Measurements from ENCODE around the gene HPD.

DNA sequence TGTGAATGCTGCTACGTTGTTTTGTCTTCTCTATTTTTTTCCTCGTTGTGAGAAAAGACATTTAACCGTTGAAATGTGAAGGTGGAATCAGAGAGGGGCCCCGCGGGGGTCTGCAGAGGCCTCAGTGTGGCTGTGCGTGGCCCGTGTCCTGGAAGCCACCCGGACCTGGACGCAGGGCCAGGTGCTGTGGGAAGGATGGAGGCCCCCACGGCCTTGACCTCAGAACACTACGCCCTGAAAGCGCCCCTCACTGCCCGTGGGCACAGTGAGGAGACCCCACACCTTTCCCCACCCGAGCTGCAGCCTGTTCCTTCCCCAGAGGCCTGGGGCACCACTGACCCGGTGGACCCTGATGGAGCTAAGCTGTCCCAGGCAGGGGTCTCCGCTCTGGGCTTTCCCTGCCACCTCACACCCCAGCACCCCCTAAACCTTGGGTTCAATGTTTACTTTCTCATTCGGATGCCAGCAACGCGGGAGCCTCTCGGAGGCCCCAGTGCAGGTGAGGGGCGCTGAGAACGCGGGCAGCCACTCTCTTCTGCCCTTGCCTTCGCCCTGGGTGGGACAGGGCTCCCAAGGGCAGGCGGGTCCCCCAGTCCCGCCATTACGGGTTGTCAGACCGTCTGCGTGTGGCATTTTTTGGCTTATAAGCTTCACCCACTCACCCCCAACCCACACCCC lies 27.9 kb downstream of the HPD start:
- no peak for TF ChIP-seq EZH2phosphoT487 (IDR thresholded peaks at IDR 0.05; ENCODE audit: low read depth, severe bottlenecking, unreplicated experiment)
- TF ChIP-seq CTCF (IDR thresholded peaks at IDR 0.05; ENCODE audit: poor library complexity) = no peak
